T-helper 2 cell (primary cell): Measurements from ENCODE around the gene UBE2QL1.

Experiments used
- DNase-seq, 5 experiments: peaks; one replicate each; pipeline versions ENCODE4 v3.0.0 to v3.0.0-alpha.2; 2012 to 2022

Gene UBE2QL1

GRCh38 chr5:6430418-6431028 lies 18.1 kb upstream of the UBE2QL1 start:
- no peak for DNase-seq

- no peak for DNase-seq
Observed at GRCh38 chr5:6431214-6432195, 17.2 kb upstream of the UBE2QL1 start.

GRCh38 chr5:6432206-6432605 lies 16.5 kb upstream of the UBE2QL1 start:
- DNase-seq = no peak

- DNase-seq = no peak
Observed at GRCh38 chr5:6434731-6435130, 13.9 kb upstream of the UBE2QL1 start.

- DNase-seq = no peak
Observed at GRCh38 chr5:6435356-6435755, 13.3 kb upstream of the UBE2QL1 start.

GRCh38 chr5:6436715-6437331 lies 11.8 kb upstream of the UBE2QL1 start:
- DNase-seq = no peak

- no peak for DNase-seq
Observed at GRCh38 chr5:6439588-6440550, 8.8 kb upstream of the UBE2QL1 start.

- no peak for DNase-seq
Observed at GRCh38 chr5:6442333-6442732, 6.3 kb upstream of the UBE2QL1 start.

GRCh38 chr5:6443326-6443725 lies 5.3 kb upstream of the UBE2QL1 start:
- DNase-seq = no peak

GRCh38 chr5:6446042-6446441 lies 2.6 kb upstream of the UBE2QL1 start:
- DNase-seq = no peak

- DNase-seq = no peak
Observed at GRCh38 chr5:6446626-6447309, 1.9 kb upstream of the UBE2QL1 start.

- no peak for DNase-seq
Observed at GRCh38 chr5:6447384-6448140, 1.1 kb upstream of the UBE2QL1 start.

- no peak for DNase-seq
Observed at GRCh38 chr5:6448141-6448491, 543 bp upstream of the UBE2QL1 start.

GRCh38 chr5:6449465-6450158 lies 953 bp downstream of the UBE2QL1 start:
- DNase-seq = no peak

GRCh38 chr5:6450319-6450833 lies 1.7 kb downstream of the UBE2QL1 start:
- no peak for DNase-seq

- DNase-seq = no peak
Observed at GRCh38 chr5:6452622-6453504, 4.2 kb downstream of the UBE2QL1 start.

- no peak for DNase-seq
Observed at GRCh38 chr5:6453937-6454560, 5.4 kb downstream of the UBE2QL1 start.

GRCh38 chr5:6454628-6455053 lies 6.0 kb downstream of the UBE2QL1 start:
- no peak for DNase-seq
